T-helper 2 cell (primary cell): ENCODE results near the gene ADD2.
"Not testable (repeated sequence)": the region's sequence is repeated elsewhere in the genome, so short reads cannot be mapped to it uniquely, and the experiment has no call there.

ENCODE experiments used
- DNase-seq, 5 experiments: peaks; one replicate each; pipeline versions ENCODE4 v3.0.0 to v3.0.0-alpha.2; 2012 to 2022
- total RNA-seq, 2 donors: gene quantifications; one replicate each; lab custom pipeline; 2026; lab: John Stamatoyannopoulos, UW

The ADD2 gene, protein sequence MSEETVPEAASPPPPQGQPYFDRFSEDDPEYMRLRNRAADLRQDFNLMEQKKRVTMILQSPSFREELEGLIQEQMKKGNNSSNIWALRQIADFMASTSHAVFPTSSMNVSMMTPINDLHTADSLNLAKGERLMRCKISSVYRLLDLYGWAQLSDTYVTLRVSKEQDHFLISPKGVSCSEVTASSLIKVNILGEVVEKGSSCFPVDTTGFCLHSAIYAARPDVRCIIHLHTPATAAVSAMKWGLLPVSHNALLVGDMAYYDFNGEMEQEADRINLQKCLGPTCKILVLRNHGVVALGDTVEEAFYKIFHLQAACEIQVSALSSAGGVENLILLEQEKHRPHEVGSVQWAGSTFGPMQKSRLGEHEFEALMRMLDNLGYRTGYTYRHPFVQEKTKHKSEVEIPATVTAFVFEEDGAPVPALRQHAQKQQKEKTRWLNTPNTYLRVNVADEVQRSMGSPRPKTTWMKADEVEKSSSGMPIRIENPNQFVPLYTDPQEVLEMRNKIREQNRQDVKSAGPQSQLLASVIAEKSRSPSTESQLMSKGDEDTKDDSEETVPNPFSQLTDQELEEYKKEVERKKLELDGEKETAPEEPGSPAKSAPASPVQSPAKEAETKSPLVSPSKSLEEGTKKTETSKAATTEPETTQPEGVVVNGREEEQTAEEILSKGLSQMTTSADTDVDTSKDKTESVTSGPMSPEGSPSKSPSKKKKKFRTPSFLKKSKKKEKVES
- 0 to 2.5 reads per million in 2 donors for total RNA-seq

GRCh38 chr2:70767699-70768589, at the start of gene ADD2:
ADD2 (minus strand) TSS chr2:70768200; CDS start chr2:70706408, 61,792 bp downstream.
- DNase-seq: peak in 1 of 5 experiments; percentile 58

- DNase-seq: peak in 1 of 5 experiments; percentile 48
These were observed 49.4 kb upstream of the ADD2 start for GRCh38 chr2:70817284-70817954.

GRCh38 chr2:70816726-70817125, 48.7 kb upstream of the ADD2 start:
- no peak for DNase-seq

DNA sequence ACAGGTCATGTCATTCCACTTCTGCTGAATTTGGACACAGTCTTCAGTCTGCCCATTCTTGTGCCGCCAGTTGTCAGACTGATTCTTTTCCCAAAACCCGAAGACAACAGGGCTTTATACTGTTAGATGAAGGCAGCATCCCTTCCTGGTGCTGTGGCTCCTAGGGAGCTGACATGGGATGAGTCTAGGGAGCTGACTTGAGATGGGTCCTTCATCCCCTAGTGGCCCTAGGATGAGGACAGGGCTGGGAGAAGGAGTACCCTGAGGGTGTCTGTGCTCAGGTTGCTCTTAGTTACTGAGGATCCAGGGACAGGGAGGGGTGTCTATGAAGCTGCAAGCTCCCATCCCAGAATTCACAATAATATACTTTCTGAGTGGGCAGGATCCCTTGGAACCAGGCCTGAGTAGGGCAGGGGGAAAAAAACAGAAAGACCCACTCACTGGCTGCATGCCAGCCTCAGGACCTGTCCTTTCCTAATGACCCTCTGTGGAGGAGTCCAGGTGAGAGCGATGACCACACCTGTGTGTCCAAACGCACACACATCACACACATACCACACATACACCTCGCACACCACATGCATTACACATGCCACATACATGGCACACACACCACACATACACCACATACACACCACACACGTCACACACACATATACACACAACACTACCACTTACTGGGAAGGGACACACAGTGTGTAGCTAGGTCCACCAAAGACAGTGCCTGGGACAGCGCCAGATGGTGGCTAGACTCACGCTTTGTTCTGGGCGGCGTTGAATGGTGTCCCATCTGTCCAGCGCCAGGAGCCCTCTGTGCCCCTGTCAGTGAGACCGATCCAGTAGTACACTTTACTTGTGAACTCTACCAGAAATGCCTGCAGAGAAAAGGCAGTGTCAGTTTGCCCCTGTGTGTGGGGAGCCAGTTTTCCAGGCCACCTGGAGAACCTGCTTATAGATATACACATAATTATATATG, 41.3 kb upstream of the ADD2 start:
- no peak for DNase-seq

GRCh38 chr2:70807828-70808118, 39.8 kb upstream of the ADD2 start:
- DNase-seq: no peak

- no peak for DNase-seq
These were observed 39.3 kb upstream of the ADD2 start for GRCh38 chr2:70807102-70807827.

- DNase-seq: no peak
These were observed 38.6 kb upstream of the ADD2 start for GRCh38 chr2:70806620-70807019.

DNA sequence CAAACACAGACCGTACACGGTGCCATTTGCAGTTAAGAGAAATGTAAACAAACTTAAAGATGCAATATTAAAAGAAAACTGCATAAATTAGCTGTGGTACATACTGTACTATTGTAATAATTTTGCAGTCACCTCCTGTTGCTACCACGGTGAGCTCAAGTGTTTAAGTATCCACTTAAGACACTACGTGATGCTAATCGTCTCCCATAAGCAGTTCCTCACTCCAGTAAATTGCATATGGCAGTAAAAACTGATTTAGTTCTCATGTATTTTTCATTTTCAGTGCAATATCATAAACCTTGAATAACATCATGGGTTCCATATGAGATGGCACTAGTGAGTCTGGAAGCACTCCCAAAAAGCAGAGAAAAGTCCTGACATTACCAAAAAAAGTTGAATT, 38.0 kb upstream of the ADD2 start:
- DNase-seq: no peak

GRCh38 chr2:70801607-70802263, 33.7 kb upstream of the ADD2 start:
- DNase-seq: no peak

DNA sequence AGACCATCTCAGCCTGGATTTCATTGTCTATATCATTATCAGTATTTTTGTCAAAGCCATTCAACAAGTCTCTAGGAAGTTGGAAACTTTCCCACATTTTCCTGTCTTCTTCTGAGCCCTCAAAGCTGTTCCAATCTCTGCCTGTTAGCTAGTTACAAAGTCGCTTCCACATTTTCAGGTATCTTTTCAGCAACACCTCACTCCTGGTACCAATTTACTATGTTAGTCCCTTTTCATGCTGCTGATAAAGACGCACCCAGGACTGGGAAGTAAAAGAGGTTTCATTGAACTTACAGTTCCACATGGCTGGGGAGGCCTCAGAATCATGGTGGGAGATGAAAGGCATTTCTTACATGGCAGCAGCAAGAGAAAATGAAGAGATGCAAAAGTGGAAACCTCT, 31.7 kb upstream of the ADD2 start:
- no peak for DNase-seq

DNA sequence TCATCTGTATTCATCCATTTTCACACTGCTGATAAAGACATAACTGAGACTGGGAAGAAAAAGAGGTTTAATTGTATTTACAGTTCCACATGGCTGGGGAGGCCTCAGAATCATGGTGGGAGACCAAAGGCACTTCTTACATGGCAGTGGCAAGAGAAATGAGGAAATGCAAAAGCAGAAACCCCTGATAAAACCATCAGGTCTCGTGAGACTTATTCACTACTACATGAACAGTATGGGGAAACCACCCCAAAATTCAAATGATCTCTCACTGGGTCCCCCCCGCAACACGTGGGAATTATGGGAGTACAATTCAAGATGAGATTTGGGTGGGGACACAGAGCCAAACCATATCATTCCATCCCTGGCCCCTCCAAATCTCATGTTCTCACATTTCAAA, 30.0 kb upstream of the ADD2 start:
- DNase-seq: not testable (repeated sequence)

- no peak for DNase-seq
These were observed 29.5 kb upstream of the ADD2 start for GRCh38 chr2:70797506-70797905.

DNA sequence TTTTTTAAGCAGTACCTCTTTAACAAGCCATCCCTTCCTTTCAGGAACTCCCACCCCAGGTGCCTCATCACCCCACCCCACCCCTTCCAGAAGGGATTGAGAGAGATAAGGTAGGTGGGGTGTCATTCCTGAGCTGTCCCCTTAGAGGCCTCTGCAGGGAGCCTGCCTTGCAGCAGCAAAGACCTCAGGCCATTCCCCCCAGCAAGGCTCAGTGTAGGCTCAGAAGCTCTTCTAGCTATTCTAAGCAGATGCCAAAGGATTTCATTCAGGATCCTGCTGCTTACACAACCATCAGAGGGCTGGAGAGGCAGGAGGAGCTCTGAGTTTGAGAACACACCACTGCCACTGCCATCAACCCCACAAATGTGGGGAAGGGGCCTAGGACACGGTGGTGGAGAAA, 28.3 kb upstream of the ADD2 start:
- no peak for DNase-seq

DNA sequence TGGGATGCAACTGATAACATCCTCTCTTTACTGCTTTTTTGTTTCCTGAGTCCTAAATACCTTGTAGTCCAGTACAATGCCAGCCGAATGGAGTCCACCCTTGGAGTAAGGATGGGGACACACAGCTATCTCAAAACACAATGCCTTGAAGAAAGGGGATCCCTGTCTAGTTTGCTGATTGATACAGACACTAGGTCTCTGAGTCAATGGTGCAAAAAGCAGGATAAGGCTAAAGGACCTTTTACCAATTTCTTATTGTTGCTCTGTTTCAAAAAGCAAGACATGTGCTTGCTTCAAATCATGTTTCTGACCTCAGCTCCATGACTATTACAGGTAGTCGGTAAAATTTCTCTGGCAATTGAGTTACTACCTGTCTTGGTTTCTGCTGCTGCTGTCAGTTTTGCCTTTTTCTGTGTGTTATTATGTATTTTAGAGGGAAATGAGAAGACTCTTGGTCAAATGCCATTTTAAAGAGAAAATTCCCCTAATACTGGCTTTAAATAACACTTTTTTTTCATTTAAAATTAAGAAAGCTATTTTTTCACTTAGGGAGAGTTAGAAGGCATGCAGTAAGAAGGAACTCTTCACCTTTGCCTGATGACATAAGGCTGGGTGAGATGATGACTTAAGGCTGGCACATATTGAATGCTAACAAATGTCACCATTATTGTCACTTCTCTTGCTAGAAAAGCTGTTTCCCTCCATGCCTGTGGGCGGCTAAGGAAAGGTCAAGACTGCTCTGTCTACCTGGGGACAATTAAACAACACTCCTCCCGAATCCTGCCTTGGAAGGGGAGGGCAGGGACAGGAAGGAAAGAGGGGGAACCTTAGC, 27.4 kb upstream of the ADD2 start:
- no peak for DNase-seq

DNA sequence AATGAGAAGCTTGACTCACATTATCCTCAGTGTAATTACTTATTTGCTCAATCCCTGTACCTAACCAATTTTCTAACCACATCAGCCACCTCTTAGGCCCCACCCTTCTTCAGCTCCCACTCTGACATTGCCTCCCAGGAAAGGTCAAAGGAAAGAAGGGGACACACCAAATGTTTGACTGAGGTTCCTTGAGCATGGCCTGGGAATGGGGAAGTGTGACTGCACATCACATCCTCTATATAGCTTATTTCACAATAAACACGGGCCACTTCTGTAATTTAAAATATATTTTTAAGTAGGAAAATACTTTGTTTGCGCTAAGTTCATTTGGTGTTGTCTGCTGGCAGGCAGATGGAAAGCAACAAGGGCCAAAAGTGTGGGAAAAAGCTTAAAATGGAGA, 25.4 kb upstream of the ADD2 start:
- no peak for DNase-seq

GRCh38 chr2:70790136-70790828, 22.3 kb upstream of the ADD2 start, which contains the start of gene FIGLA:
FIGLA (minus strand) TSS chr2:70790643; CDS start chr2:70790638, 5 bp downstream.
- no peak for DNase-seq

- DNase-seq: peak in 4 of 5 experiments; percentile 24 to 63 (median 30)
These were observed 21.5 kb upstream of the ADD2 start for GRCh38 chr2:70789304-70790135.
